Brain pericyte (primary cell): ENCODE results near the gene TATDN2.
"Not testable (repeated sequence)": the region's sequence is repeated elsewhere in the genome, so short reads cannot be mapped to it uniquely, and the experiment has no call there.

Experiments
- DNase-seq: peaks from one replicate; pipeline ENCODE4 v3.0.0-alpha.2; 2012; ENCODE audit warnings: low read depth, low spot score

The TATDN2 gene

GRCh38 chr3:10290481-10291176 is 42.4 kb downstream of the TATDN2 start:
- no peak for DNase-seq

- DNase-seq, result no peak
These were observed 43.4 kb downstream of the TATDN2 start for GRCh38 chr3:10291641-10292040.

DNA sequence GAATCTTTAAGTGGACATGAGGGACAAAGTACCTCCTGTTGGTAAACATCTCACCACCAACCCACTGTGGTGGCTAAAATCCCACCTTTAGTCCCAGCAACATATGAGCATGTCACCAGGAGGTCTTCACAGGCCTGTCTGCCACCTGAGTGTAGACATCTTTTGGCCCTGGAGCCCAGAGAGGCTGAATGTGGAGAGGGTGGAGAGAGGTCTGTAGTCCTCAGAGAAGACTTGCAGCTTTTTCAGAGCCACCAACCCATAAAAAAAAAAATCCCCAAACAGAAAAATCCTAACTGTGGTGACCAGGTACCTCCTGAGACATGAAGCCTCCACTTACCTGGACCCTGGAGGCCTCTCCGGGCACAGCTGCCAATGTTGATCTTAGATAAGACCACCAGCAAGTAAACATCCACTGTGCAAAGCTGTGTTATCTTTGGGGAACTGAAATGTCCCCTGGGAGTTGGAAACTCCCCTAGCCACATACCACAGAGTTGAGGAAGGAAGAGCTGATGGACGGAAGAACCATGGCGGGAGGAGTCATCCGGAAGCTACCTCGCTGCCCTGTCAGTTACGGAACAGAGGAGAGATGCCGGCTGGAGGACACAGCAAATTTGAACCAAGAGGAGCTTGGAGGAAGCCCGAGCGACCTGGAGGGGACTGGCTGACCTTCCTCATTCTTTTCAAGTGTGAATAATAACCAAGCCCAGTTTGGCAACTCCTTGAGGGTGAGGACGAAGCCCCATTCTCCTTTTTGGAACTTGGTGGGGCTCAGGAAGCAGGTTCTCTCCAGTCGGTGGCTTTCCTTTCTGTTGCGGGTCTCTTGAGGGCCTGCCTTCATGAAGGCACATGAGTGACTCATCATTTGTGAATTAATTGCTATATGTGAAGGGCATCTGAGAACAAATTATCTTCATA is 44.5 kb downstream of the TATDN2 start, which contains the start of gene GHRL:
GHRL (minus strand) TSS at position 443 of the 915 bp plus-strand sequence. CDS start 2,767 bp downstream, outside the sequence.
- no peak for DNase-seq

DNA sequence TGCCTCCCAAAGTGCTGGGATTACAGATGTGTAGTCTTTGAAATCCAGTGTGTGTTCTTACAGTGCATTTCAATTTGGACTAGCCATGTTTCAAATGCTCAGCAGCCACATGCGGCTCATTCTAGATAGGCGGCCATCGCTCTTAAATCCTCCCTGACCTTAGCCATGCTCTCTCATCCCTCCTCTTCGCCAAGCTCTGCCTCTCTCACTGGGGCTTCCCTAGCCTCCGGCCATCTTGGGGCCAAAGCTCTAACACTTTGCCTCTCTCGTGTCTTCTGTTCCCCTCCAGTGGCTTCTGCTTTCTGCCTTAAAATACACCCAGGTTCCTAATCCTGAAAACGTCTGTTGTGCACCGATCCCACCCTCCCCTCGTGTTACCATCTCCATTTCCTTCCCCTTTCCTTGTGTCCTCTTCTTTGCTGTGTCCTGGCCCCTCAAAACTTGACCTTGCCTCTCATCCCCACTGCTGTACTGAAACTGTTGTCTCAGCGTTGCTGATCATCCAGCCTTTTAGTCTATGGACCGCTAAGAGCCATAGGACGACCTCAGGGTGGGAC is 45.8 kb downstream of the TATDN2 start:
- DNase-seq, result no peak

GRCh38 chr3:10298064-10298463 is 49.8 kb downstream of the TATDN2 start:
- DNase-seq, result not testable (repeated sequence)

DNA sequence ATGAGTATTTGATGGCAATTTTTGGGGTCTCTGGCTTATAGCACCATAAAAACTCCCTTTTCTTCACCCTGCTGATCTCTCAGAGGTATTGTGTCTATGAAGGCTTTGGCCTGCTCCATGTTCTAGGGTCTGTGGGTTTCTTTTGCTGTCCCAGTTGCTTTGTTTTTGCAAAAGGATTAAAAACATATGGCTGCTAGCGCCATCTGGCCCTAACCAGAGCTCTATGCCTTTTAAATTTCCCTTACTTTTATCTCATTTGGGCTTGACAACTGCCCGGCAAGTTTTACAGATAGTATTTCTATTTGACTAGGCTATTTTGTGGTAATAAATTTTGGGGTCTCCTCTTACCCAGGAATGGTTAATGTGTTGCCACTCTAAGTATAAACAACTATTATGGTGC is 50.9 kb downstream of the TATDN2 start:
- DNase-seq, result no peak

GRCh38 chr3:10299679-10300078 is 51.4 kb downstream of the TATDN2 start:
- no peak for DNase-seq

GRCh38 chr3:10300087-10300486 is 51.8 kb downstream of the TATDN2 start:
- DNase-seq, result no peak

DNA sequence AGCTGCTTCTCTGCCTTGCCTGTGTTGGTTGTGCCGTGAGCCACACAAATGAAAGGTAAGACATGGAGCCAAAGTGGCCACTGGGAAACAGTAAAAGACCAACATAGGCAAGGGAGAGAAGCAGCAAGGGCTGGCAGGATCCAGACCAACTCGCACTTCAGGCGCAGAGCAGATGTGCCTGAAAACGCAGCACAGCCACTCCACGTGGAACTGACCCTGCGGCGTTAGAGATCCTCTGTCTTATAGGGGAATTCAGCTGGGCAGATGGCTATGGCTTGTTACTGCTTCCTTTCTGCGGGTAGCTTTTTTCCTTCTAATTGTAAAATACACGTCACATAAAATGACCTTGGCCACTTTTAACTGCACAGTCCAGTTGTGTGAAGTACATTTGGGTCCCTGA is 54.8 kb downstream of the TATDN2 start:
- DNase-seq, result no peak

GRCh38 chr3:10303785-10304184 is 55.5 kb downstream of the TATDN2 start:
- DNase-seq, result no peak

- no peak for DNase-seq
These were observed 56.6 kb downstream of the TATDN2 start for GRCh38 chr3:10304905-10305304.

DNA sequence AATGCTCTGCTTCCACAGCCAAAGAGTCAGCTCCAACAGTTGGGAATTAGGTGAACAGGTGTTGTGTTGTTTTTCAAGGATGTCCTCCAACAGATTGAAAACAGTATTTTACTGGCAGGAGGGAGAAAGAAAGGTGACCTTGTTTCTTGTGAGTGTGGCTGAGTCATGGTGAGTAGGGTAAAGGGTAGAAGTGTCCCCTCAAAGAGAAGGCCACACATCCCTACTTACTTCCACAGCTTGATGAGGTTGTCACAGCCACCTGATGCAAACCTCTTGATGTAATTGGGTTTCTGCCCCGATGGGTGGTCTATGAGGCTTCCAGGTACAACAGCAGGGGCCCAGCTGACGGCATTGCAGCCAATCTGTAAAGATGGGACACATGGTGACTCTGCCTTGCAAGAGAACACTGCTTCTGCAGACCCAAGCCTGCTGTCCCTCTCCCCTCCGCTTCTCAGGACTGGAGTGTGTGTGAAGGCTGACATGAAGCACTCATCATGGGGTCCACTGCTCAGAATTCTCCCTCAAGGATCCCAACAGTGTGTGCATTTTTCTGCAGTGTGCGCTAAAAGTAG is 57.2 kb downstream of the TATDN2 start:
- no peak for DNase-seq

DNA sequence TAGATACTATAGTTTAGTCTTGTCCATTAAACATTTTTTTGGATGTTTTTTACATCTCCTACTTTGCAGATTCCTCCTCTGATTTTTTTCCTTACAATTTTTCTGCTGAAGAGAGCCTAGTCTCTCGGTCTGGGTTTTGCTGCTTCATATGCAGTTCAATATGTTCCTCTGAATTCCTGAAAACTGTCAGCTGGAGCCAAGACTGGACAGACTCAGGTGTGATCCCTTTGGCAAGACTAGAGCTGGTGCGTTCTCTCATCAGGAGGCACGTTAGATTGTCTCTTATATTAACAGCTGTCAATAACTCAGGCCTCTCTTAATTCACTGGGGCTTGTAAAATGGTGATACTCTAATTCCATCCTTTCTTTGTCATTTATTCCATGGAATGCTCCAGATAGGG is 57.9 kb downstream of the TATDN2 start:
- no peak for DNase-seq

GRCh38 chr3:10308678-10309077 is 60.4 kb downstream of the TATDN2 start:
- no peak for DNase-seq

DNA sequence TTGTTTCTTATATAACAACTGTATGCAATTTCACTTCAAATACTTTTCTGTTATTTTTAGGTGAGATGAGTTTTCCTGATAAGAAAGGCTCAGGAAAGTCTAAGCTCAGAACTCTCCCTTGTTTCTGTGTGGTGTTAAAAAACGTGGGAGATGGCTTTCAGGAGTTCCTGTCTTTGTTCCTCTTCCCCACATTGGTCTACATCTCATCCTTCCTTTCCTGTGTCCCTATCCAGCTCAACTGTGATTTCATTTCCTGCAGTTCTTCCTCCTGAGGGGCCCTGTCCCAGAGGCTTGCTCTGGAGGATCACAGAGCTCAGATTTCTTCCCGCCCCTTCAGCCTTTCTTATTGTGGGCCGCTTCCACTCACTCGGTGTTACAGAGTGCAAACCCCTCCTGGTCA is 61.5 kb downstream of the TATDN2 start:
- no peak for DNase-seq

- no peak for DNase-seq
These were observed 62.3 kb downstream of the TATDN2 start for GRCh38 chr3:10310578-10310977.

GRCh38 chr3:10311710-10312109 is 63.5 kb downstream of the TATDN2 start:
- DNase-seq, result no peak

GRCh38 chr3:10312391-10312790 is 64.1 kb downstream of the TATDN2 start:
- DNase-seq, result no peak

- DNase-seq, result no peak
These were observed 64.6 kb downstream of the TATDN2 start for GRCh38 chr3:10312861-10313260.

DNA sequence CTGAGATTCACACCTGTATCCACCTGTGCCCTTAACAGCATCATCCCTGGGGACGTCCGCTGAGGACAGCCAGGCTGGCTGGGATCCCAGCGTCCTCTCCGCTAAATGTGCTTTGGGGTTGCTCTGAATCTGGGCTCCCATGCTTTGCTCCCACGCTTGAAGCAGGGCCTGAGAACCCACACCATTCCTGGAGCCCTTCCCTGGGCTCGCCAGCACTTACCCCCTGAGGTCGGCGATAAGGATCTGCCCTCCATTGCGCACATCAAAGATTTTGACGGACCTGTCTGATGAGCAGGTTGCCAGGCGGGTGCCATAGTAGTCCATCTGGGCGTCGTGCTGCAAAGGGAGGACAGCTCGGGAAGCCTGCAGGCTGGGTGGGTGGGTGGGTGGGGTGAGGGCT is 66.8 kb downstream of the TATDN2 start:
- no peak for DNase-seq

GRCh38 chr3:10315771-10316344 is 67.6 kb downstream of the TATDN2 start:
- no peak for DNase-seq
